HT1080 (cell line): ENCODE data around the gene RAB11FIP3. TPM values are rescaled to one million over a fixed set of nuclear protein-coding genes. Genes with fewer than 3 reads are reported as not detected.

Experiments used
- DNase-seq: peaks from one replicate; pipeline ENCODE4 v3.0.0-alpha.2; 2015; ENCODE audit warnings: low read depth
- total RNA-seq: library from RNA; depleted of rRNA; stranded (reverse); fragments of >200 nt; shearing (Covaris generic); gene quantifications from 2 replicates; pipeline ENCODE4 v1.2.3, GENCODE V29; 2014

RAB11FIP3 gene
- total RNA-seq, 1 experiment from 2014 or later: 27.9 TPM

- DNase-seq: no peak
Measured at GRCh38 chr16:530111-530817, 104.8 kb downstream of the RAB11FIP3 start.

- no peak for DNase-seq
Measured at GRCh38 chr16:531494-532125, 106.2 kb downstream of the RAB11FIP3 start.

- DNase-seq: no peak
Measured at GRCh38 chr16:533391-534123, 108.1 kb downstream of the RAB11FIP3 start.

GRCh38 chr16:534135-534534 lies 108.7 kb downstream of the RAB11FIP3 start:
- no peak for DNase-seq

- no peak for DNase-seq
Measured at GRCh38 chr16:534856-535445, 109.5 kb downstream of the RAB11FIP3 start.

- peak; percentile 90 for DNase-seq
Measured at GRCh38 chr16:535446-536405, 110.3 kb downstream of the RAB11FIP3 start.

- no peak for DNase-seq
Measured at GRCh38 chr16:536746-537145, 111.3 kb downstream of the RAB11FIP3 start.

- DNase-seq: no peak
Measured at GRCh38 chr16:537415-538335, 112.2 kb downstream of the RAB11FIP3 start.

- DNase-seq: peak; percentile 34
Measured at GRCh38 chr16:539901-540530, 114.6 kb downstream of the RAB11FIP3 start.

GRCh38 chr16:540645-541340 lies 115.3 kb downstream of the RAB11FIP3 start:
- no peak for DNase-seq

- no peak for DNase-seq
Measured at GRCh38 chr16:543301-544164, 118.1 kb downstream of the RAB11FIP3 start.

GRCh38 chr16:544517-544916 lies 119.1 kb downstream of the RAB11FIP3 start:
- no peak for DNase-seq

- DNase-seq: no peak
Measured at GRCh38 chr16:546909-547770, 121.7 kb downstream of the RAB11FIP3 start.

- no peak for DNase-seq
Measured at GRCh38 chr16:548586-548985, 123.1 kb downstream of the RAB11FIP3 start.

- DNase-seq: no peak
Measured at GRCh38 chr16:549544-550263, 124.3 kb downstream of the RAB11FIP3 start.

GRCh38 chr16:551210-551609 lies 125.8 kb downstream of the RAB11FIP3 start:
- no peak for DNase-seq
